Liver (tissue), 9 donors: ENCODE data around the gene RAI14. TPM values are rescaled to one million over a fixed set of nuclear protein-coding genes. Genes with fewer than 3 reads are reported as not detected.

Source experiments
- DNase-seq: peaks from one replicate; pipeline ENCODE4 v3.0.0-alpha.2; 2017; ENCODE audit warnings: low spot score
- H3K27ac ChIP-seq, 2 donors: one replicate each; pipeline ENCODE4 v1.7.0; 2013; ENCODE audit warnings: inconsistent platforms in 2 of 2, low read length in 2 of 2, control low read depth in 1 of 2, low read depth in 1 of 2, mild to moderate bottlenecking in 1 of 2
- H3K27me3 ChIP-seq, 4 donors: one replicate each; pipeline versions ENCODE4 v1.6.1 to v1.7.0; 2013; ENCODE audit warnings: low read length in 3 of 4, inconsistent platforms in 1 of 4, mild to moderate bottlenecking in 1 of 4, moderate library complexity in 1 of 4; ENCODE audit not compliant: control insufficient read depth in 4 of 4, insufficient read depth in 4 of 4
- H3K36me3 ChIP-seq, 4 donors: one replicate each; pipeline versions ENCODE4 v1.6.1 to v1.7.0; 2013; ENCODE audit warnings: low read length in 3 of 4, mild to moderate bottlenecking in 3 of 4, low read depth in 1 of 4, moderate library complexity in 1 of 4; ENCODE audit not compliant: control insufficient read depth in 4 of 4, insufficient read depth in 3 of 4
- H3K4me1 ChIP-seq, 4 donors: one replicate each; pipeline versions ENCODE4 v1.6.1 to v1.7.0; 2013; ENCODE audit warnings: low read length in 3 of 4, mild to moderate bottlenecking in 3 of 4, moderate library complexity in 1 of 4; ENCODE audit not compliant: control insufficient read depth in 4 of 4, insufficient read depth in 4 of 4
- H3K4me3 ChIP-seq, 3 donors: one replicate each; pipeline versions ENCODE4 v1.6.1 to v1.7.0; 2013; ENCODE audit warnings: low read length in 3 of 3, control low read depth in 1 of 3, low read depth in 1 of 3, mild to moderate bottlenecking in 1 of 3
- H3K9ac ChIP-seq, 2 donors: one replicate each; pipeline ENCODE4 v1.7.0; 2013; ENCODE audit warnings: low read length in 2 of 2, mild to moderate bottlenecking in 2 of 2, moderate library complexity in 2 of 2, control low read depth in 1 of 2, low read depth in 1 of 2
- H3K9me3 ChIP-seq, 4 donors: one replicate each; pipeline versions ENCODE4 v1.6.1 to v1.7.0; 2013; ENCODE audit warnings: low read length in 3 of 4; ENCODE audit not compliant: control insufficient read depth in 4 of 4
- EGR1 ChIP-seq, 2 donors: IDR thresholded peaks; 2 replicates each; pipeline ENCODE4 v1.6.1; 2016 to 2018; ENCODE audit warnings: antibody characterized with exemption in 2 of 2, low read depth in 2 of 2
- FOXA1 ChIP-seq: IDR thresholded peaks from 2 replicates; pipeline ENCODE4 v1.6.1; 2016; ENCODE audit warnings: antibody characterized with exemption
- GABPA ChIP-seq, 2 donors: IDR thresholded peaks in 1 of 2; conservative IDR thresholded peaks in 1 of 2; 2 replicates each; pipeline ENCODE4 v1.6.1; 2016; ENCODE audit warnings: antibody characterized with exemption in 2 of 2, mild to moderate bottlenecking in 1 of 2, moderate library complexity in 1 of 2
- HNF4A ChIP-seq, 2 donors: conservative IDR thresholded peaks; 2 replicates each; pipeline ENCODE4 v1.6.1; 2016; ENCODE audit warnings: antibody characterized with exemption in 2 of 2, mild to moderate bottlenecking in 2 of 2
- HNF4G ChIP-seq: IDR thresholded peaks from 2 replicates; pipeline ENCODE4 v1.6.1; 2016; ENCODE audit warnings: antibody characterized with exemption
- JUND ChIP-seq, 2 donors: IDR thresholded peaks; 2 replicates each; pipeline ENCODE4 v1.6.1; 2016; ENCODE audit warnings: antibody characterized with exemption in 2 of 2
- MAX ChIP-seq: IDR thresholded peaks from 2 replicates; pipeline ENCODE4 v1.6.1; 2016; ENCODE audit warnings: antibody characterized with exemption
- NR2F2 ChIP-seq: IDR thresholded peaks from 2 replicates; pipeline ENCODE4 v1.6.1; 2016; ENCODE audit warnings: antibody characterized with exemption
- RAD21 ChIP-seq, 2 donors: IDR thresholded peaks; 2 replicates each; pipeline ENCODE4 v1.6.1; 2016; ENCODE audit warnings: antibody characterized with exemption in 2 of 2, mild to moderate bottlenecking in 2 of 2
- REST ChIP-seq: IDR thresholded peaks from 2 replicates; pipeline ENCODE4 v1.6.1; 2016; ENCODE audit warnings: antibody characterized with exemption, mild to moderate bottlenecking
- RXRA ChIP-seq, 2 donors: IDR thresholded peaks; 2 replicates each; pipeline ENCODE4 v1.6.1; 2017 to 2018; ENCODE audit warnings: antibody characterized with exemption in 2 of 2, mild to moderate bottlenecking in 1 of 2
- SP1 ChIP-seq: IDR thresholded peaks from 2 replicates; pipeline ENCODE4 v1.6.1; 2018; ENCODE audit warnings: antibody characterized with exemption, mild to moderate bottlenecking
- TAF1 ChIP-seq: conservative IDR thresholded peaks from 2 replicates; pipeline ENCODE4 v1.6.1; 2016; ENCODE audit warnings: antibody characterized with exemption, mild to moderate bottlenecking
- YY1 ChIP-seq: IDR thresholded peaks from 2 replicates; pipeline ENCODE4 v1.6.1; 2016; ENCODE audit warnings: antibody characterized with exemption, mild to moderate bottlenecking
- WGBS: extraction: QIAGEN DNeasy Blood & Tissue Kit; methylation state at CpG from one replicate; pipeline ENCODE4 v1.1.7; 2013; 5-methylcytosine and 5-hydroxymethylcytosine counted together
- polyA plus RNA-seq, 2 donors: library from polyadenylated mRNA; stranded (reverse) in 1 of 2; unstranded in 1 of 2; fragments of 200-250 nt in 1 of 2; fragments of >200 nt in 1 of 2; fragmentation: Nextera tagmentation in 1 of 2; extraction: Ambion mirVana in 1 of 2; gene quantifications; one replicate each; pipeline versions ENCODE4 v1.2.1 to v1.2.3, GENCODE V29; 2013 to 2015
- total RNA-seq, 2 donors: library from RNA; depleted of rRNA; stranded (reverse); fragments of >200 nt; gene quantifications; one replicate each; pipeline ENCODE4 v1.2.3, GENCODE V29; 2014
- donor health status: healthy.
- donor health status: healthy.
- donor health status: healthy.
- donor health status: healthy.
- donor health status: healthy.

RAI14 gene
- total and polyA plus RNA-seq, 4 donors, result 7.8 to 21.4 (median 11.4) TPM

- TF ChIP-seq FOXA1 (no peak), HNF4G (no peak)
Observed at GRCh38 chr5:34868791-34869190, 212.7 kb downstream of the RAI14 start (continued).

GRCh38 chr5:34869256-34869655, 213.1 kb downstream of the RAI14 start:
- DNase-seq, result no peak
- TF ChIP-seq TAF1, result no peak
- TF ChIP-seq JUND (IDR thresholded peaks at IDR 0.05), result no peak
- TF ChIP-seq RXRA (IDR thresholded peaks at IDR 0.05), result no peak
- no peak for TF ChIP-seq HNF4G
- no peak for TF ChIP-seq FOXA1
- TF ChIP-seq SP1, result no peak
- TF ChIP-seq RAD21 (IDR thresholded peaks at IDR 0.05), result no peak
- no peak for TF ChIP-seq MAX
- TF ChIP-seq NR2F2, result no peak
- no peak for TF ChIP-seq EGR1 (IDR thresholded peaks at IDR 0.05; ENCODE audit: low read depth in 2 of 2)
- TF ChIP-seq REST, result no peak

GRCh38 chr5:34870382-34870781, 214.3 kb downstream of the RAI14 start:
- TF ChIP-seq HNF4A (conservative IDR thresholded peaks at IDR 0.05) (no peak), JUND (IDR thresholded peaks at IDR 0.05) (no peak), NR2F2 (no peak), GABPA (IDR thresholded peaks at IDR 0.05 in 1 of 2, conservative IDR thresholded peaks at IDR 0.05 in 1 of 2) (no peak), YY1 (no peak), EGR1 (IDR thresholded peaks at IDR 0.05; ENCODE audit: low read depth in 2 of 2) (no peak), FOXA1 (no peak), SP1 (no peak)
- no peaks in the 10 kb centered on the region for H3K9me3 ChIP-seq

More at GRCh38 chr5:34869256-34869655, 213.1 kb downstream of the RAI14 start:
- no peak overlapping the region for H3K9ac ChIP-seq
- no peak overlapping the region for H3K27ac ChIP-seq
- H3K36me3 ChIP-seq, result no peaks in the 10 kb centered on the region
- H3K4me1 ChIP-seq, result peaks cover 0 to 5% (median 0%) of the 10 kb centered on the region in 4 donors
- no peaks in the 10 kb centered on the region for H3K9me3 ChIP-seq
- 80% methylated on average over 1 of the region's 1 CpG for WGBS
- no peak overlapping the region for H3K4me3 ChIP-seq
- no peaks in the 10 kb centered on the region for H3K27me3 ChIP-seq

GRCh38 chr5:34876275-34876674, 220.1 kb downstream of the RAI14 start:
- no peak overlapping the region for H3K9ac ChIP-seq
- H3K4me1 ChIP-seq, result no peaks in the 10 kb centered on the region
- no peak overlapping the region for H3K27ac ChIP-seq
- no peak overlapping the region for H3K4me3 ChIP-seq
- no peaks in the 10 kb centered on the region for H3K9me3 ChIP-seq
- H3K27me3 ChIP-seq, result no peaks in the 10 kb centered on the region
- no peak for DNase-seq
- TF ChIP-seq SP1 (no peak), HNF4A (conservative IDR thresholded peaks at IDR 0.05) (no peak)
- no peaks in the 10 kb centered on the region for H3K36me3 ChIP-seq

More at GRCh38 chr5:34870382-34870781, 214.3 kb downstream of the RAI14 start:
- DNase-seq, result no peak
- Histone ChIP-seq H3K4me1 (peaks cover 0 to 5% (median 0%) of the 10 kb centered on the region in 4 donors), H3K36me3 (no peaks in the 10 kb centered on the region), H3K9ac (no peak overlapping the region), H3K27ac (no peak overlapping the region), H3K4me3 (no peak overlapping the region), H3K27me3 (no peaks in the 10 kb centered on the region)
- WGBS, result 97% methylated on average over 2 of the region's 2 CpGs
